HG02571 (cell line): ENCODE results near the gene NBPF11.
"Not testable (repeated sequence)": the region's sequence is repeated elsewhere in the genome, so short reads cannot be mapped to it uniquely, and the experiment has no call there.

Experiments used
- ATAC-seq: cut with Tn5 transposase; IDR thresholded peaks from one replicate; pipeline ENCODE4 v1.9.1; 2021; ENCODE audit warnings: mild to moderate bottlenecking, moderate library complexity; ENCODE audit not compliant: unreplicated experiment

The NBPF11 gene

GRCh38 chr1:148151911-148152656, at the start of gene NBPF11:
Gene NBPF11, minus strand, starts transcription at chr1:148152281. Its CDS starts 25,278 bp downstream, at chr1:148127003.
- peak; percentile 83 for ATAC-seq

- ATAC-seq: not testable (repeated sequence)
Measured at GRCh38 chr1:148197396-148197795, 45.3 kb upstream of the NBPF11 start.

- ATAC-seq: not testable (repeated sequence)
Measured at GRCh38 chr1:148196949-148197348, 44.9 kb upstream of the NBPF11 start.

GRCh38 chr1:148195115-148195514, 43.0 kb upstream of the NBPF11 start:
- ATAC-seq: not testable (repeated sequence)

GRCh38 chr1:148188768-148189167, 36.7 kb upstream of the NBPF11 start:
- ATAC-seq: not testable (repeated sequence)

GRCh38 chr1:148178682-148179081, 26.6 kb upstream of the NBPF11 start:
- ATAC-seq: not testable (repeated sequence)

GRCh38 chr1:148175414-148175813, 23.3 kb upstream of the NBPF11 start:
- not testable (repeated sequence) for ATAC-seq

GRCh38 chr1:148171995-148172394, 19.9 kb upstream of the NBPF11 start:
- not testable (repeated sequence) for ATAC-seq

- ATAC-seq: no peak
Measured at GRCh38 chr1:148166558-148167492, 14.7 kb upstream of the NBPF11 start.

GRCh38 chr1:148162363-148162762, 10.3 kb upstream of the NBPF11 start:
- no peak for ATAC-seq

- no peak for ATAC-seq
Measured at GRCh38 chr1:148161053-148161901, 9.2 kb upstream of the NBPF11 start.

- no peak for ATAC-seq
Measured at GRCh38 chr1:148160343-148161052, 8.4 kb upstream of the NBPF11 start.

GRCh38 chr1:148160048-148160342, 7.9 kb upstream of the NBPF11 start:
- no peak for ATAC-seq

- no peak for ATAC-seq
Measured at GRCh38 chr1:148158341-148159003, 6.4 kb upstream of the NBPF11 start.

GRCh38 chr1:148157803-148158202, 5.7 kb upstream of the NBPF11 start:
- not testable (repeated sequence) for ATAC-seq

- ATAC-seq: not testable (repeated sequence)
Measured at GRCh38 chr1:148155494-148156275, 3.6 kb upstream of the NBPF11 start.

GRCh38 chr1:148152795-148153194, 714 bp upstream of the NBPF11 start:
- not testable (repeated sequence) for ATAC-seq

- ATAC-seq: peak; percentile 23
Measured at GRCh38 chr1:148151371-148151819, 686 bp downstream of the NBPF11 start.

GRCh38 chr1:148150945-148151344, 1.1 kb downstream of the NBPF11 start:
- ATAC-seq: not testable (repeated sequence)
